ENCODE results near the gene KIF14. TPM values are rescaled to one million over a fixed set of nuclear protein-coding genes. Genes with fewer than 3 reads are reported as not detected.

Gene KIF14
- total and polyA plus RNA-seq, 7 donors = under 0.01 to 2.0 (median 0.28) TPM; not detected in 2

Other genes starting within 250 kb of the KIF14 start
- gene ZNF281, start 210.7 kb downstream of the KIF14 start, total RNA-seq = 10 to 100 TPM; 13.2 to 16.4 (median 15.3) TPM
- 1 to 10 TPM; 2.1 to 4.8 (median 2.4) TPM for gene ZNF281, start 210.7 kb downstream of the KIF14 start, polyA plus RNA-seq
- 10 to 100 TPM; 24.0 to 29.6 (median 27.1) TPM for gene DDX59, start 49.2 kb upstream of the KIF14 start, total RNA-seq
- gene DDX59, start 49.2 kb upstream of the KIF14 start, polyA plus RNA-seq = 10 to 100 TPM; 12.4 to 26.8 (median 16.8) TPM
- gene CAMSAP2, start 118.1 kb upstream of the KIF14 start, total RNA-seq = 10 to 100 TPM; 31.8 to 40.7 (median 38.6) TPM
- 1 to 10 TPM; 1.2 to 3.9 (median 3.6) TPM for gene CAMSAP2, start 118.1 kb upstream of the KIF14 start, polyA plus RNA-seq

All from sigmoid colon (tissue), 7 donors.